SU-DHL-6 (cell line): ENCODE measurements around the gene CLIP2.

Experiments
- EZH2phosphoT487 ChIP-seq: fragments of 200-600 bp; sonication (generic), shearing (Covaris generic); conservative IDR thresholded peaks from 2 replicates; pipeline ENCODE4 v1.6.1; 2018; ENCODE audit warnings: mild to moderate bottlenecking, antibody characterized with exemption, low read length, moderate library complexity, mixed read lengths
- TF ChIP-seq, protein P1 (sequence below): fragments of 200-600 bp; sonication (generic); IDR thresholded peaks from one replicate; pipeline ENCODE4 v1.5.1; 2017; ENCODE audit warnings: antibody characterized with exemption, mild to moderate bottlenecking, low read length, moderate library complexity; ENCODE audit not compliant: insufficient read depth, poor library complexity, severe bottlenecking

DNA sequence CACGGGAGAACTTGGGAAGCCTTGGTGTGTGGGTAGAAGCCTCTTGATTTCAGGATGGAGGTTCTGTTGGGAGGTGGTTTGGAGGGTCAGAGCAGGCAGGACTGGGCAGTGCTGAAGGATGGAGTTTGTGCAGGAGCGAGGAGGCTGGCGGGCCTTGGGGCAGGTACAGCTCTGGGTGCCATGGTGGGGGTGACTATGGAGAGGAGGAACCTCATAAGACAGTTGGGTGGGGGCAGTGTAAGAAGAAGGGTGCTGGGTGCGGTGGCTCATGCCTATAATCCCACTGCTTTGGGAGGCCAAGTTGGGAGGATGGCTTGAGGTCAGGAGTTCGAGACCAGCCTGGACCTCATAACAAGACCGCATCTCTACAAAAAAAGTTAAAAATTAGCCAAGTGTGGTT is 109.8 kb downstream of the CLIP2 start:
- TF ChIP-seq, protein P1, sequence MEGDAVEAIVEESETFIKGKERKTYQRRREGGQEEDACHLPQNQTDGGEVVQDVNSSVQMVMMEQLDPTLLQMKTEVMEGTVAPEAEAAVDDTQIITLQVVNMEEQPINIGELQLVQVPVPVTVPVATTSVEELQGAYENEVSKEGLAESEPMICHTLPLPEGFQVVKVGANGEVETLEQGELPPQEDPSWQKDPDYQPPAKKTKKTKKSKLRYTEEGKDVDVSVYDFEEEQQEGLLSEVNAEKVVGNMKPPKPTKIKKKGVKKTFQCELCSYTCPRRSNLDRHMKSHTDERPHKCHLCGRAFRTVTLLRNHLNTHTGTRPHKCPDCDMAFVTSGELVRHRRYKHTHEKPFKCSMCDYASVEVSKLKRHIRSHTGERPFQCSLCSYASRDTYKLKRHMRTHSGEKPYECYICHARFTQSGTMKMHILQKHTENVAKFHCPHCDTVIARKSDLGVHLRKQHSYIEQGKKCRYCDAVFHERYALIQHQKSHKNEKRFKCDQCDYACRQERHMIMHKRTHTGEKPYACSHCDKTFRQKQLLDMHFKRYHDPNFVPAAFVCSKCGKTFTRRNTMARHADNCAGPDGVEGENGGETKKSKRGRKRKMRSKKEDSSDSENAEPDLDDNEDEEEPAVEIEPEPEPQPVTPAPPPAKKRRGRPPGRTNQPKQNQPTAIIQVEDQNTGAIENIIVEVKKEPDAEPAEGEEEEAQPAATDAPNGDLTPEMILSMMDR = no peak
- no peak for TF ChIP-seq EZH2phosphoT487
